ENCODE results near the gene SP110. TPM values are rescaled to one million over a fixed set of nuclear protein-coding genes. Genes with fewer than 3 reads are reported as not detected.
"Not testable (repeated sequence)": the region's sequence is repeated elsewhere in the genome, so short reads cannot be mapped to it uniquely, and the experiment has no call there.

SP110 gene
- polyA plus RNA-seq, 1 donor: 24.4 TPM

GRCh38 chr2:230127195-230127594 is 92.6 kb downstream of the SP110 start:
- no peak for DNase-seq

- no peak for DNase-seq
These were observed 94.9 kb downstream of the SP110 start for GRCh38 chr2:230124757-230125431.

DNA sequence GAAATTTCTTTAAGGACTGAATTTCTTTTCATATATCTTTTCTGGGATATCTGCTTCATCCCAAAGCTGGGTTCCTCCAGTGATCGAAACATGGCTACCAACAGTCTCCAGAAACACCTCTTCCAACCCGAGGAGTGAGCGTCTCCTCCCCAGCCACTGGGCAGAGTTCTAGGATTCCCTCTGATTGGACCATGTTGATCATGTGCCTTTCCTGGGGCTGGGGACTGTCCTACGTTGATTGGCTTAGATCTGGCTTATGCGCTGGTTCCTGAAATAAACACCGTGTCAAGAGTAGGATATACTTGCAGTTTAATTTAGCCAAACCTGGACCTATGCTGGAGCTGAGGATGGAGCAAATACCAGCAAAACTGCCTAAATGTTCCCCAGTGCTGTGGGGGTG is 95.5 kb downstream of the SP110 start:
- no peak for DNase-seq

DNA sequence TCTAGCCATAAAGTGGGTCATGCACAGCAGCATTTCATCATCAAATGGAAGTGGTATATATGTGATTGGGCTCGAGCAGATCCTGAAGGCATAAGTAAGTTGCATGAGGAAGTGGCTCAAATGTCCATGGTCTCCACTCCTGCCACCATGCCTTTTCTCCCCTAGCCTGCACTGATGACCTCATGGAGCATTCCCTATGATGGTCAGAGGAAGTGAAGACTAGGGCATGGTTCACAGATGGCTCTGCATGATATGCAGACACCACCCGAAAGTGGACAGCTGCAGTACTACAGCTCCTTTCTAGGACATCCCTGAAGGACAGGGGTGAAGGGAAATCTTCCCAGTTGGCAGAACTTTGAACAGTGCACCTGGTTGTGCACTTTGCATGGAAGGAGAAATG is 99.4 kb downstream of the SP110 start:
- not testable (repeated sequence) for DNase-seq

DNA sequence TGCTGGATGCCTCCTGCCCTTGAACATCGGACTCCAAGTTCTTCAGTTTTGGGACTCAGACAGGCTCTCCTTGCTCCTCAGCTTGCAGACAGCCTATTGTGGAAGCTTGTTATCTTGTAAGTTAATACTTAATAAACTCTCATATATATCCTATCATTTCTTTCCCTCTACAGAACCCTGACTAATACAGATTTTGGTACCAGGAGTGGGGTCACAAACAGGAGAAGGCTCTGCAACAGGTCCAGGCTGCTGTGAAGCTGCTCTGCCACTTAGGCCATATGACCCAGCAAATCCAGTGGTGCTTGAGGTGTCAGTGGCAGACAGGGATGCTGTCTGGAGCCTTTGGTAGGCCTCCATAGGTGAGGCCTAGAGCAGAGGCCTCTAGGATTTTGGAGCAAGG is 100.0 kb downstream of the SP110 start:
- DNase-seq: not testable (repeated sequence)

Other genes with a start within 250 kb of the SP110 start
- gene SLC16A14, start 151.1 kb downstream of the SP110 start, polyA plus RNA-seq (ENCODE audit: insufficient read length): 7.9 TPM
- 1.3 TPM for gene SP140, start 5.8 kb upstream of the SP110 start, polyA plus RNA-seq (ENCODE audit: insufficient read length)
- gene SP140L, start 107.2 kb upstream of the SP110 start, polyA plus RNA-seq (ENCODE audit: insufficient read length): 12.9 TPM
- gene SP100, start 196.2 kb upstream of the SP110 start, polyA plus RNA-seq (ENCODE audit: insufficient read length): 33.5 TPM